Gastroesophageal sphincter (tissue), 3 donors: Measurements from ENCODE around the gene SPRYD3.

ENCODE experiments used
- CTCF ChIP-seq, 4 experiments: fragments of 200-600 bp in 2 of 4; fragments of 450-650 bp in 2 of 4; sonication (generic) in 1 of 4; IDR thresholded peaks; one replicate each; pipeline ENCODE4 v1.5.1; 2017 to 2019; ENCODE audit warnings: antibody characterized with exemption in 4 of 4, mild to moderate bottlenecking in 2 of 4, moderate library complexity in 2 of 4
- POLR2A ChIP-seq, 2 donors: fragments of 450-650 bp; IDR thresholded peaks; one replicate each; pipeline ENCODE4 v1.6.1; 2017; ENCODE audit warnings: antibody characterized with exemption in 2 of 2, mild to moderate bottlenecking in 2 of 2, moderate library complexity in 1 of 2
- POLR2AphosphoS5 ChIP-seq: sonication (generic); formaldehyde crosslinking; IDR thresholded peaks from one replicate; pipeline ENCODE4 v1.6.1; 2017; ENCODE audit warnings: antibody characterized with exemption

DNA sequence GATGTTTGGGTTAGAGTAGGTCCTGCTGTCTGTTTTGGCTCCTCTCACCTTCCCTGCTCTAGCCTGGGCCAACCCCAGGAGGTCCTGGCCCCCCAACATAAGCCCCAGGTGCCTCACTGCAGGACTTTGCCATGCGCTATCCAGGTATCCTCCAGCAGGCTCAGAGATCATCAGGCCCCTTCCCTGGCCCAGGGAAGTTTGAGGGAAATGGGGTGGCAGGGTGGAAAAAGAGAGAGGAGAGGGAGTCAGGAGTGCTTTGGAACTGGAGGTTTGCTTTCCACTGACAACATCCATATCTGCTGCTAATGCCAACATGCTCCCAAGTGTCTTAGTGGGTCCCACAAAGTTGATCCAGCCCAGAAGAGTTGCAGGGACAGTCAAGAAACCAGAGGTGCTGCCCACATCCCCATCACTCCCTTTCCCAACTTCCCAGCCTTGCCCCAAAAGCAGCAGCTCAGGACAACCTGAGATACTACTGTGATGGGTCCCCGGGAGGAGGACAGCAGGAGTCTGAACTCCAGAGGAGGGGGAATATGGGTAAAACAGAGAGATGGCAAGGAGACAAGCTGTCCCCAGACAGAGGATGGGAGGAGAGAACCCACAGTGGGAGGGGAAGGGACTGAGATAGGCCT, 28.6 kb downstream of the SPRYD3 start:
- TF ChIP-seq CTCF (IDR thresholded peaks at IDR 0.05) (no peak), POLR2AphosphoS5 (no peak), POLR2A (IDR thresholded peaks at IDR 0.05) (no peak)
